ENCODE measurements around the gene ATAD3A. TPM values are rescaled to one million over a fixed set of nuclear protein-coding genes. Genes with fewer than 3 reads are reported as not detected.
A peak's percentile ranks its signal among the peaks of the same experiment; 100 is the strongest.

Gene ATAD3A
- total and polyA plus RNA-seq, 2 experiments from 2014 or later = 16.7 to 46.7 TPM

GRCh38 chr1:1543706-1544099 is 31.7 kb downstream of the ATAD3A start:
- Histone ChIP-seq H3K9me2 (replicated peaks; ENCODE audit: insufficient read depth) (no peaks in the 10 kb centered on the region), H3K4me2 (peak overlapping the region; percentile 41), H2AFZ (no peak overlapping the region), H3K79me2 (no peaks in the 10 kb centered on the region), H3K9me3 (ENCODE audit: low read depth) (no peaks in the 10 kb centered on the region), H3K4me1 (ENCODE audit: insufficient read depth) (peaks cover 12% of the 10 kb centered on the region), H3K27ac (peak overlapping the region; percentile 72), H4K20me1 (ENCODE audit: insufficient read depth, poor library complexity, severe bottlenecking) (peaks cover 8% of the 10 kb centered on the region), H3K27me3 (no peaks in the 10 kb centered on the region), H3K4me3 (no peak overlapping the region), H3K36me3 (replicated peaks; ENCODE audit: insufficient read depth, low read depth) (no peaks in the 10 kb centered on the region)
- WGBS (ENCODE audit: low lambda C conversion rate, missing lambda C conversion rate) = 82% methylated on average over 9 of the region's 19 CpGs
- TF ChIP-seq EZH2phosphoT487 (IDR thresholded peaks at IDR 0.05; ENCODE audit: low read depth, severe bottlenecking, unreplicated experiment) (no peak), EZH2 (IDR thresholded peaks at IDR 0.05; ENCODE audit: borderline replicate concordance) (no peak), CTCF (IDR thresholded peaks at IDR 0.05; ENCODE audit: poor library complexity) (no peak)
- DNase-seq (ENCODE audit: low spot score) = peak; percentile 52

GRCh38 chr1:1544544-1544943 is 32.6 kb downstream of the ATAD3A start:
- no peak for TF ChIP-seq EZH2phosphoT487 (IDR thresholded peaks at IDR 0.05; ENCODE audit: low read depth, severe bottlenecking, unreplicated experiment)
- no peak for TF ChIP-seq CTCF (IDR thresholded peaks at IDR 0.05; ENCODE audit: poor library complexity)
- TF ChIP-seq EZH2 (IDR thresholded peaks at IDR 0.05; ENCODE audit: borderline replicate concordance) = no peak
- Histone ChIP-seq H4K20me1 (ENCODE audit: insufficient read depth, poor library complexity, severe bottlenecking) (peaks cover 3% of the 10 kb centered on the region), H3K4me1 (ENCODE audit: insufficient read depth) (peaks cover 12% of the 10 kb centered on the region), H3K9me3 (ENCODE audit: low read depth) (no peaks in the 10 kb centered on the region), H3K27ac (no peak overlapping the region), H3K9me2 (replicated peaks; ENCODE audit: insufficient read depth) (no peaks in the 10 kb centered on the region), H3K79me2 (no peaks in the 10 kb centered on the region), H3K27me3 (no peaks in the 10 kb centered on the region), H3K4me2 (no peak overlapping the region), H3K36me3 (replicated peaks; ENCODE audit: insufficient read depth, low read depth) (no peaks in the 10 kb centered on the region), H2AFZ (no peak overlapping the region), H3K4me3 (no peak overlapping the region)
- 97% methylated on average over 10 of the region's 10 CpGs for WGBS (ENCODE audit: low lambda C conversion rate, missing lambda C conversion rate)
- DNase-seq (ENCODE audit: low spot score) = no peak

GRCh38 chr1:1545946-1546737 is 34.2 kb downstream of the ATAD3A start:
- H3K36me3 ChIP-seq (replicated peaks; ENCODE audit: insufficient read depth, low read depth) = no peaks in the 10 kb centered on the region
- WGBS (ENCODE audit: low lambda C conversion rate, missing lambda C conversion rate) = 95% methylated on average over 21 of the region's 23 CpGs
- no peak overlapping the region for H2AFZ ChIP-seq
- H3K4me2 ChIP-seq = no peak overlapping the region
- no peak for TF ChIP-seq EZH2 (IDR thresholded peaks at IDR 0.05; ENCODE audit: borderline replicate concordance)
- no peak for TF ChIP-seq EZH2phosphoT487 (IDR thresholded peaks at IDR 0.05; ENCODE audit: low read depth, severe bottlenecking, unreplicated experiment)
- no peak for TF ChIP-seq CTCF (IDR thresholded peaks at IDR 0.05; ENCODE audit: poor library complexity)
- no peak overlapping the region for H3K4me3 ChIP-seq
- H3K9me2 ChIP-seq (replicated peaks; ENCODE audit: insufficient read depth) = no peaks in the 10 kb centered on the region
- H3K79me2 ChIP-seq = peaks cover 9% of the 10 kb centered on the region
- DNase-seq (ENCODE audit: low spot score) = no peak
- H3K4me1 ChIP-seq (ENCODE audit: insufficient read depth) = peaks cover 8% of the 10 kb centered on the region
- H3K9me3 ChIP-seq (ENCODE audit: low read depth) = no peaks in the 10 kb centered on the region
- peaks cover 8% of the 10 kb centered on the region for H4K20me1 ChIP-seq (ENCODE audit: insufficient read depth, poor library complexity, severe bottlenecking)
- no peaks in the 10 kb centered on the region for H3K27me3 ChIP-seq
- H3K27ac ChIP-seq = no peak overlapping the region

Data from hepatocyte (in vitro differentiated cells).